ENCODE measurements around the gene DLG2.
"Not testable (repeated sequence)": the region's sequence is repeated elsewhere in the genome, so short reads cannot be mapped to it uniquely, and the experiment has no call there.

Gene DLG2

GRCh38 chr11:83793310-83793709 is 1833.8 kb downstream of the DLG2 start:
- DNase-seq = no peak

GRCh38 chr11:83791557-83791956 is 1835.6 kb downstream of the DLG2 start:
- DNase-seq = no peak

GRCh38 chr11:83785942-83786341 is 1841.2 kb downstream of the DLG2 start:
- DNase-seq = no peak

GRCh38 chr11:83784419-83784818 is 1842.7 kb downstream of the DLG2 start:
- DNase-seq = no peak

GRCh38 chr11:83782329-83782728 is 1844.8 kb downstream of the DLG2 start:
- no peak for DNase-seq

GRCh38 chr11:83779876-83780275 is 1847.3 kb downstream of the DLG2 start:
- no peak for DNase-seq

GRCh38 chr11:83778596-83778995 is 1848.5 kb downstream of the DLG2 start:
- DNase-seq = no peak

GRCh38 chr11:83773950-83774880 is 1852.9 kb downstream of the DLG2 start:
- no peak for DNase-seq

- DNase-seq = no peak
Measured at GRCh38 chr11:83768489-83768888, 1858.7 kb downstream of the DLG2 start.

GRCh38 chr11:83766932-83767331 is 1860.2 kb downstream of the DLG2 start:
- no peak for DNase-seq

GRCh38 chr11:83764643-83765042 is 1862.5 kb downstream of the DLG2 start:
- DNase-seq = no peak

GRCh38 chr11:83760932-83761331 is 1866.2 kb downstream of the DLG2 start:
- no peak for DNase-seq

GRCh38 chr11:83759148-83759547 is 1868.0 kb downstream of the DLG2 start:
- DNase-seq = no peak

- no peak for DNase-seq
Measured at GRCh38 chr11:83751041-83751440, 1876.1 kb downstream of the DLG2 start.

- no peak for DNase-seq
Measured at GRCh38 chr11:83746921-83747585, 1880.1 kb downstream of the DLG2 start.

- no peak for DNase-seq
Measured at GRCh38 chr11:83744620-83745192, 1882.4 kb downstream of the DLG2 start.

- DNase-seq = no peak
Measured at GRCh38 chr11:83736684-83737083, 1890.5 kb downstream of the DLG2 start.

- no peak for DNase-seq
Measured at GRCh38 chr11:83734120-83734519, 1893.0 kb downstream of the DLG2 start.

- not testable (repeated sequence) for DNase-seq
Measured at GRCh38 chr11:83731288-83731687, 1895.9 kb downstream of the DLG2 start.

GRCh38 chr11:83728281-83728680 is 1898.9 kb downstream of the DLG2 start:
- no peak for DNase-seq

- no peak for DNase-seq
Measured at GRCh38 chr11:83727251-83727650, 1899.9 kb downstream of the DLG2 start.

GRCh38 chr11:83726316-83726715 is 1900.8 kb downstream of the DLG2 start:
- DNase-seq = no peak

- no peak for DNase-seq
Measured at GRCh38 chr11:83725728-83726127, 1901.4 kb downstream of the DLG2 start.

- no peak for DNase-seq
Measured at GRCh38 chr11:83725269-83725560, 1901.9 kb downstream of the DLG2 start.
